HepG2 (cell line): Measurements from ENCODE around the gene PFDN5. TPM values are rescaled to one million over a fixed set of nuclear protein-coding genes. Genes with fewer than 3 reads are reported as not detected.
A peak's percentile ranks its signal among the peaks of the same experiment; 100 is the strongest.

Source experiments
- ATAC-seq: fragments of 200-7000 bp; cut with Tn5 transposase; 3 replicates; pipeline ENCODE4 v1.9.1; 2020; ENCODE audit warnings: mild to moderate bottlenecking, moderate library complexity
- BruUV-seq: library from RNA; stranded (reverse); fragments of 400-500 nt; replicated peaks from 2 replicates; lab custom pipeline; 2021; lab: Mats Ljungman, UMichigan
- CTCF ChIA-PET: fragments of 300-600 bp; formaldehyde crosslinking; extraction: SDS; loops from one replicate; lab custom pipeline; 2021; ENCODE audit warnings: low total read pairs, inconsistent platforms, low intra/inter-chr PET ratio; lab: Yijun Ruan, JAX
- POLR2A ChIA-PET: fragments of 350-600 bp; sonication (Branson Sonifier 250); formaldehyde crosslinking; loops from one replicate; lab custom pipeline; 2020; ENCODE audit warnings: antibody characterized with exemption, inconsistent platforms; lab: Yijun Ruan, JAX
- DNase-seq: peaks from one replicate; pipeline ENCODE4 v3.0.0-alpha.2; 2015; ENCODE audit warnings: low spot score
- FAIRE-seq: peaks from 3 replicates; lab custom pipeline; 2011; peaks lifted over from hg19 to GRCh38; lab: Jason Lieb, UNC
- H2AFZ ChIP-seq: one replicate; pipeline ENCODE4 v1.6.1; 2011; ENCODE audit warnings: low read length, inconsistent platforms
- H3K27ac ChIP-seq: fragments of 300-600 bp; 3 replicates; pipeline ENCODE4 v1.8.0; 2011; ENCODE audit warnings: mixed run types, mild to moderate bottlenecking, mixed read lengths, low read length, inconsistent platforms; ENCODE audit not compliant: insufficient read depth; ENCODE audit errors: extremely low read length
- H3K27me3 ChIP-seq, 2 experiments: fragments of 200-600 bp in 1 of 2; 2 replicates in 1 of 2; 3 replicates in 1 of 2; pipeline versions ENCODE4 v1.6.0 to v1.8.0; 2011; ENCODE audit warnings: low read length in 2 of 2, mild to moderate bottlenecking in 2 of 2, moderate library complexity in 2 of 2, inconsistent platforms in 1 of 2; ENCODE audit not compliant: insufficient read depth in 2 of 2, control insufficient read depth in 1 of 2
- H3K36me3 ChIP-seq, 2 experiments: fragments of 200-600 bp in 1 of 2; replicated peaks in 1 of 2; 2 replicates in 1 of 2; 3 replicates in 1 of 2; pipeline versions ENCODE4 v1.5.1 to v1.8.0; 2011; ENCODE audit warnings: low read length in 2 of 2, inconsistent platforms in 1 of 2; ENCODE audit not compliant: insufficient read depth in 2 of 2, control insufficient read depth in 1 of 2
- H3K4me1 ChIP-seq: 2 replicates; pipeline ENCODE4 v1.5.1; 2012; ENCODE audit warnings: low read length, inconsistent platforms; ENCODE audit not compliant: insufficient read depth
- H3K4me2 ChIP-seq: 2 replicates; pipeline ENCODE4 v1.6.0; 2011; ENCODE audit warnings: low read depth, low read length, inconsistent platforms
- H3K4me3 ChIP-seq, 3 experiments: fragments of 200-600 bp in 1 of 3; sonication (generic), shearing (Covaris generic) in 1 of 3; replicated peaks in 1 of 3; 2 replicates each; pipeline ENCODE4 v1.5.1; 2011 to 2016; ENCODE audit warnings: low read length in 3 of 3, inconsistent platforms in 2 of 3, low read depth in 2 of 3, mild to moderate bottlenecking in 2 of 3, control low read depth in 1 of 3, mixed read lengths in 1 of 3; ENCODE audit not compliant: insufficient read depth in 1 of 3
- H3K79me2 ChIP-seq: one replicate; pipeline ENCODE4 v1.6.1; 2011; ENCODE audit warnings: low read length, inconsistent platforms; ENCODE audit not compliant: insufficient read depth
- H3K9ac ChIP-seq: 2 replicates; pipeline ENCODE4 v1.6.0; 2011; ENCODE audit warnings: mild to moderate bottlenecking, low read depth, low read length, inconsistent platforms; ENCODE audit not compliant: insufficient read depth
- H3K9me3 ChIP-seq: 2 replicates; pipeline ENCODE4 v1.5.1; 2012; ENCODE audit warnings: mild to moderate bottlenecking, low read length
- H4K20me1 ChIP-seq: 2 replicates; pipeline ENCODE4 v1.6.0; 2011; ENCODE audit warnings: inconsistent platforms, mild to moderate bottlenecking, low read length, moderate library complexity; ENCODE audit not compliant: insufficient read depth
- CAMTA2 ChIP-seq: sonication (generic); formaldehyde crosslinking; IDR thresholded peaks from 2 replicates; pipeline ENCODE4 v1.4.0; 2020; ENCODE audit warnings: mild to moderate bottlenecking, missing genetic modification reagents, borderline replicate concordance
- NFKBIZ ChIP-seq: IDR thresholded peaks from 2 replicates; pipeline ENCODE4 v1.6.1; 2018; ENCODE audit warnings: missing genetic modification reagents, missing compliant biosample characterization
- ZNF343 ChIP-seq: sonication (generic); formaldehyde crosslinking; IDR thresholded peaks from 2 replicates; pipeline ENCODE4 v1.4.0; 2020; ENCODE audit warnings: mild to moderate bottlenecking, missing genetic modification reagents
- WGBS: methylation state at CpG from one replicate; pipeline ENCODE4 v1.1.6; 2017; ENCODE audit warnings: low lambda C conversion rate; 5-methylcytosine and 5-hydroxymethylcytosine counted together
- in situ Hi-C: cut with HindIII; loops from 2 replicates; pipeline ENCODE4 v1.10.0; 2017; ENCODE audit warnings: low pct_unique_long_range_greater_than_20kb; ENCODE audit not compliant: extremely low pct_ligation_motif_present
- intact Hi-C: fragments of 100-400 bp; cut with micrococcal nuclease; formaldehyde crosslinking; loops from one replicate; pipeline ENCODE4 v1.10.0; 2022; ENCODE audit not compliant: unreplicated experiment
- polyA plus RNA-seq, 8 experiments: library from polyadenylated mRNA; depleted of rRNA in 3 of 8; stranded (reverse) in 7 of 8; unstranded in 1 of 8; fragments of >200 nt; fragmentation: Illumina TruSeq in 4 of 8; extraction: Trizol in 4 of 8; gene quantifications; 2 replicates each; pipeline versions ENCODE4 v1.2.1 to v1.2.3, GENCODE V29; 2011 to 2016; ENCODE audit warnings: low read depth in 4 of 8, missing spikeins in 1 of 8, mixed read lengths in 1 of 8; ENCODE audit not compliant: insufficient read depth in 1 of 8
- total RNA-seq, 5 experiments: library from RNA; depleted of rRNA; stranded (reverse); fragments of >200 nt; fragmentation: Illumina TruSeq; extraction: Trizol; gene quantifications; 2 replicates each; pipeline ENCODE4 v1.2.3, GENCODE V29; 2016; ENCODE audit warnings: low read depth in 1 of 5
- TF ChIP-seq, protein P1 (sequence below): IDR thresholded peaks from 2 replicates; pipeline ENCODE4 v1.6.1; 2016; ENCODE audit warnings: low read depth

Gene PFDN5
- total and polyA plus RNA-seq, 2 of the 13 experiments (the other 11 are each of a cell fraction or from before 2014, with no cell fraction given): 449 to 462 TPM

DNA sequence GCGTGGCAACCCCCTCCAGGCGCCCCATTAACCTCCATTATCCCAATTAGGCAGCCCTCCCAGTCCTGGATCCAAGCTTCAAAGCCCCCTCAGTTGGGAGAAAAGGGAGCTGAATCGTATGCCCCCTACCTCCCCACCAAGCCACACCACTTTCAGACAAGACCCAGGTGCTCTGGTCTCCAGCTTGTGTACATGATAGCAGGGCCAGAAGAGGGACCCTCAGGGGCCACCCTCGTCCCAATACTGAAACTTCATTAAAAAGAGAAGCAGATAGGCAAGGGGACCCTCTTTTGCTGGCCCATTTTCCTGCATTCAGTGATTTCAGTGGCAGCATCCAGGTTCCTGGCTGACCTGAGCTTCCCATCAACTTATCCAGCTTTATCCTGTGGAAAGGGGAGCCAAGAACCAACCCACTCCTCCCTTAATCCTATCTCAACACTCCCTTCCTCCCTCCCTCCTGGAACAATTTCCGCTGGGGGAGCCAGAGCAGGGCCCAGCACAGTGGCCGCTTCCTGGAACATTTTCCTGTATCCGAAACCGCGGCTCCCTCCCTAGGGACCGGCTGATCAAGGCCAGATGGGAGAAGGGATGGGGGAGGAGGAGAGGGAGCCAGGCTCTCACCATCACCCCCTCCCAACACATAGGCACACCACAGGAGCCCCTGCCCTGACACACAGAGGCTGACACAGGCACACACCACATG lies 50.3 kb downstream of the PFDN5 start:
- Histone ChIP-seq H3K4me1 (peaks cover 17% of the 10 kb centered on the region), H3K79me2 (no peaks in the 10 kb centered on the region), H3K27ac (no peak overlapping the region), H3K4me3 (peak overlapping the region; percentile 9 to 91 (median 82); a peak in 4 of 6 replicates), H3K27me3 (peaks cover 1 to 29% of the 10 kb centered on the region in 2 experiments; a peak in 4 of 5 replicates), H3K36me3 (no peaks in the 10 kb centered on the region), H4K20me1 (no peaks in the 10 kb centered on the region), H3K4me2 (peak overlapping the region; percentile 100), H3K9me3 (no peaks in the 10 kb centered on the region), H3K9ac (no peak overlapping the region), H2AFZ (no peak overlapping the region)
- no peak for TF ChIP-seq CAMTA2 (CRISPR knock-in tag)
- TF ChIP-seq, protein P1, sequence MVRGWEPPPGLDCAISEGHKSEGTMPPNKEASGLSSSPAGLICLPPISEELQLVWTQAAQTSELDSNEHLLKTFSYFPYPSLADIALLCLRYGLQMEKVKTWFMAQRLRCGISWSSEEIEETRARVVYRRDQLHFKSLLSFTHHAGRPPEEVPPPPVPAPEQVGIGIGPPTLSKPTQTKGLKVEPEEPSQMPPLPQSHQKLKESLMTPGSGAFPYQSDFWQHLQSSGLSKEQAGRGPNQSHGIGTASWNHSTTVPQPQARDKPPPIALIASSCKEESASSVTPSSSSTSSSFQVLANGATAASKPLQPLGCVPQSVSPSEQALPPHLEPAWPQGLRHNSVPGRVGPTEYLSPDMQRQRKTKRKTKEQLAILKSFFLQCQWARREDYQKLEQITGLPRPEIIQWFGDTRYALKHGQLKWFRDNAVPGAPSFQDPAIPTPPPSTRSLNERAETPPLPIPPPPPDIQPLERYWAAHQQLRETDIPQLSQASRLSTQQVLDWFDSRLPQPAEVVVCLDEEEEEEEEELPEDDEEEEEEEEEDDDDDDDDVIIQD (CRISPR knock-in tag): 0 out of 2 replicates have a peak, but pooled peaks have one; percentile 0
- TF ChIP-seq ZNF343: no peak
- 0 out of 2 replicates have a peak, but pooled peaks have one; percentile 2 for TF ChIP-seq NFKBIZ (CRISPR knock-in tag)
- CTCF ChIA-PET: interaction anchor here (0.6 to 2.5 kb wide), 5 partner anchors 18 to 132 kb away, joined by 3 to 14 read pairs (median 6); partner anchors contain the start of gene AAAS
- FAIRE-seq (no peak), DNase-seq (no peak), ATAC-seq (peak; percentile 42)
- intact Hi-C loops: loop anchor here (1.0 kb wide), 1 partner anchor 21 kb away; no protein-coding TSS in a partner anchor
- POLR2A ChIA-PET: interaction anchor here (0.6 to 2.5 kb wide), 9 partner anchors 21 to 798 kb away, joined by 3 to 23 read pairs (median 6); partner anchors contain the start of genes AAAS, PFDN5, SP1 and TARBP2
- no TSS peak for BruUV-seq
- 20% methylated on average over 7 of the region's 10 CpGs for WGBS
- in situ Hi-C loops: loop anchor here (5.0 kb wide), 1 partner anchor 77 kb away; the partner anchor contains the start of gene AMHR2
